GOT3 (cell line): ENCODE measurements around the gene TM4SF20.

Source experiments
- DNase-seq: peaks from one replicate; lab custom pipeline; 2025; ENCODE audit warnings: mixed read lengths; lab: John Stamatoyannopoulos, UW

Gene TM4SF20

DNA sequence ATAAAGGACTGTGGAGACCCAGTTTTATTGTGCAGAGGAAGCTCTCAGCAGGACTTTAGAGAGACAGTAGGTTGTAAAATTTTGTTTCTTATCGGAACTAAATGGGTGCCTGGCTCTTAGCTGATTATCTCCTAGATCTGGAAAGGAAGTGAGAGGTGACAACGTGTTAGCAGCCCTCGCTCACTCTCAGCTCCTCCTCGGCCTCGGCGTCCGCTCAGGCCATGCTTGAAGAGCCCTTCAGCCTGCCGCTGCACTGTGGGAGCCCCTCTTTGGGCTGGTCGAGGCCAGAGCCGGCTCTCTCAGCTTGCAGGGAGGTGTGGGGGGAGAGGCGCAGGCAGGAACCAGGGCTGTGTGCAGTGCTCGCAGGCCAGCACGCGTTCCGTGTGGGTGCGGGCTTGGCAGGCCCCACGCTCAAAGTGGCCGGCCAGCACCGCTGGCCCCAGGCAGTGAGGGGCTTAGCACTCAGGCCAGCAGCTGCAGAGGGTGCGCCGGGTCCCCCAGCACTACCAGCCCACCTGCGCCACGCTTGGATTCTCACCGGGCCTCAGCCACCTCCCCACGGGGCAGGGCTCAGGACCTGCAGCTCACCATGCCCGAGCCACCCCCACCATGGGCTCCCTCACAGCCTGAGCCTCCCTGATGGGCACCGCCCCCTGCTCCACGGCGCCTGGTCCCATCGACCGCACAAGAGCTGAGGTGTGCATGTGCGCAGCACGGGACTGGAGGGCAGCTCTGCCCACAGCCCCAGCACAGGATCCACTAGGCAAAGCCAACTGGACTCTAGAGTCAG, 58.6 kb downstream of the TM4SF20 start:
- no peak for DNase-seq

DNA sequence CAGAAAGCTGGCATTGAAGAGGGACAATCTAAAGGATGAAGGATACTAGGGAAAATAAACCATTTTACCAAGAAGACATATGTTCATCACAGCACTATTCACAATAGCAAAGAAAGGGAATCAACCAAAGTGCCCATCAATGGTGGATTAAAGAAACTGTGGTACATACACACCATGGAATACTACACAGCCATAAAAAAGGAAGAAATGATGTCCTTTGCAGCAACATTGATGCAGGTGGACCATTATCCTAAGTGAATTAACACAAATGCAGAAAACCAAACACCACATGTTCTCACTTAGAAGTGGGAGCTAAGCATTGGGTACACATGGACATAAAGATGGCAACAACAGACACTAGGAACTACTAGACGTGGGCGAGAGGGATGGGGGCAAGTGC, 61.3 kb downstream of the TM4SF20 start:
- DNase-seq, result no peak

DNA sequence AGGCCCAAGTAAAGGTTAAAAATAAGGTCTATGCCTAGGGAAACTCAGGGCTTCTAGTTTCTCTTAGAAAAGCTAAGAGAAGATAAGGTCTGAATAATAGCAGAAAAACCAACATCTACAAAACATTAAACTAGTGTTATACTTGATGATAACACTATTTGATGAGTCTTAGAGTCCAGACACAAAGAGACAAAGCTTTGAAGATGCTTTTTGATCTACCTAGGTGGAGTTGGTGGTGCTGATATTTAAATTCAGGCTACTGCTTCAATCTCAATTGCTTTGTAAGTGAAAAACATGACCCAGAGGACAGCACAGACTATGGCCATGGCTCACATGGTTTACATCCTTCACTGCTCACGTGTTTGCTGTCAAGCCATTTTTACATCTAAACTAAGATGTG, 65.8 kb downstream of the TM4SF20 start:
- no peak for DNase-seq

DNA sequence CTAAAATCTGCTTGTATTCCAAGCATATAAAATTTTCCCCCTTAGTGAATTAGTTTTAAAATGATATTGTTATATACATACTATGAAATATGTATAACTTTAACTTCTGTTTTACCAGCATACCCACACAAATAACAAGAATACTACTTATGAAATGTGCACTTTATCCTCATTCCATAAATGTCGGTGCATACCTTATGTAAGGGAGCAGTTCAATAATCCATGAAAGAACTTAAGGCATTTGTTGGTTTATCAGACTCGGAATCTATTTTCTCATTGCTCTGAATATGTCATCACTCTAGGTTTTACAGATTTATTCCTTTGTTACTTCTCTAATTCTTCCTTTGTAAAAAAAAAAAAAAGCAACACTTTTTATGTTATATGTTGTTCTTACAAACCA, 66.5 kb downstream of the TM4SF20 start:
- no peak for DNase-seq
